GM11168 (cell line): ENCODE results near the gene RIN1.
"Not testable (repeated sequence)": the region's sequence is repeated elsewhere in the genome, so short reads cannot be mapped to it uniquely, and the experiment has no call there.

Experiments
- in situ Hi-C: fragments of 300-500 bp; cut with MboI; formaldehyde crosslinking; loops from one replicate; pipeline ENCODE4 v1.12.0; 2022; ENCODE audit warnings: low sequenced_read_pairs; ENCODE audit not compliant: unreplicated experiment

The RIN1 gene

GRCh38 chr11:66360406-66361073 is 24.3 kb upstream of the RIN1 start:
- in situ Hi-C loops, result no loop called here

GRCh38 chr11:66359662-66360087 is 23.4 kb upstream of the RIN1 start:
- in situ Hi-C loops, result no loop called here

GRCh38 chr11:66350560-66351235 is 14.5 kb upstream of the RIN1 start:
- in situ Hi-C loops, result not testable (repeated sequence)

- in situ Hi-C loops, result no loop called here
Measured at GRCh38 chr11:66349084-66349386, 12.8 kb upstream of the RIN1 start.

- in situ Hi-C loops, result no loop called here
Measured at GRCh38 chr11:66347425-66348276, 11.4 kb upstream of the RIN1 start, which contains the start of gene B4GAT1. TSS of gene B4GAT1 (minus strand) at chr11:66347629. CDS start at chr11:66347545, 84 bp downstream.

- in situ Hi-C loops, result no loop called here
Measured at GRCh38 chr11:66346476-66347424, 10.5 kb upstream of the RIN1 start.

GRCh38 chr11:66345316-66345649 is 9.0 kb upstream of the RIN1 start:
- in situ Hi-C loops, result no loop called here

- in situ Hi-C loops, result no loop called here
Measured at GRCh38 chr11:66344550-66345315, 8.5 kb upstream of the RIN1 start, which contains the start of gene BRMS1. TSS of gene BRMS1 (minus strand) at chr11:66345104. CDS start at chr11:66342234, 2,870 bp downstream.

- in situ Hi-C loops, result no loop called here
Measured at GRCh38 chr11:66343176-66343575, 6.9 kb upstream of the RIN1 start.

- in situ Hi-C loops, result no loop called here
Measured at GRCh38 chr11:66341502-66342126, 5.4 kb upstream of the RIN1 start.

- in situ Hi-C loops, result no loop called here
Measured at GRCh38 chr11:66340596-66341501, 4.6 kb upstream of the RIN1 start.

- in situ Hi-C loops, result no loop called here
Measured at GRCh38 chr11:66339686-66340483, 3.7 kb upstream of the RIN1 start.

GRCh38 chr11:66339162-66339675 is 3.0 kb upstream of the RIN1 start:
- in situ Hi-C loops, result no loop called here

- in situ Hi-C loops, result no loop called here
Measured at GRCh38 chr11:66338276-66339161, 2.3 kb upstream of the RIN1 start.

GRCh38 chr11:66337103-66337899 is 1.1 kb upstream of the RIN1 start:
- in situ Hi-C loops, result no loop called here
